Mammary epithelial cell (primary cell): ENCODE data around the gene ITGAL.

ENCODE experiments used
- EZH2 ChIP-seq: IDR thresholded peaks from 2 replicates; pipeline ENCODE4 v1.6.1; 2012; ENCODE audit warnings: low read length, inconsistent platforms, borderline replicate concordance
- TF ChIP-seq, protein P1 (sequence below), 2 donors: IDR thresholded peaks in 1 of 2; conservative IDR thresholded peaks in 1 of 2; 2 replicates each; pipeline ENCODE4 v1.5.1; 2011 to 2012; ENCODE audit warnings: inconsistent platforms in 2 of 2, low read length in 2 of 2, mild to moderate bottlenecking in 2 of 2, control low read depth in 1 of 2, low read depth in 1 of 2; ENCODE audit not compliant: insufficient read depth in 1 of 2; ENCODE audit errors: extremely low read depth in 1 of 2

DNA sequence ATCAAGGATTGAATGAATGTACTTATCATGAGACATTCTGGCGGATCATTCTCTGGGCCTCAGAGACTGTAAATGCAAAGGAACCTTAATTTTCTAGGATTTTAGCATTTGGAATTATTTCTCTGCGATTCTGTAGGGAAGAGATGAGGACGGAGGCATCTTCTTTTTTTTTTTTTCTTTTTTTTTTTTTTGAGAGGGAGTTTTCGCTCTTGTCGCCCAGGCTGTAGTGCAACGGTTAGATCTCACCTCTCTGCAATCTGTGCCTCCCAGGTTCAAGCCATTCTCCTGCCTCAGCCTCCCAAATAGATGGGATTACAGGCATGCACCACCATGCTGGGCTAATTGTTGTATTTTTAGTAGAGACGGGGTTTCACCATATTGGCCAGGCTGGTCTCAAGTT, 2.1 kb downstream of the ITGAL start:
- TF ChIP-seq, protein P1, sequence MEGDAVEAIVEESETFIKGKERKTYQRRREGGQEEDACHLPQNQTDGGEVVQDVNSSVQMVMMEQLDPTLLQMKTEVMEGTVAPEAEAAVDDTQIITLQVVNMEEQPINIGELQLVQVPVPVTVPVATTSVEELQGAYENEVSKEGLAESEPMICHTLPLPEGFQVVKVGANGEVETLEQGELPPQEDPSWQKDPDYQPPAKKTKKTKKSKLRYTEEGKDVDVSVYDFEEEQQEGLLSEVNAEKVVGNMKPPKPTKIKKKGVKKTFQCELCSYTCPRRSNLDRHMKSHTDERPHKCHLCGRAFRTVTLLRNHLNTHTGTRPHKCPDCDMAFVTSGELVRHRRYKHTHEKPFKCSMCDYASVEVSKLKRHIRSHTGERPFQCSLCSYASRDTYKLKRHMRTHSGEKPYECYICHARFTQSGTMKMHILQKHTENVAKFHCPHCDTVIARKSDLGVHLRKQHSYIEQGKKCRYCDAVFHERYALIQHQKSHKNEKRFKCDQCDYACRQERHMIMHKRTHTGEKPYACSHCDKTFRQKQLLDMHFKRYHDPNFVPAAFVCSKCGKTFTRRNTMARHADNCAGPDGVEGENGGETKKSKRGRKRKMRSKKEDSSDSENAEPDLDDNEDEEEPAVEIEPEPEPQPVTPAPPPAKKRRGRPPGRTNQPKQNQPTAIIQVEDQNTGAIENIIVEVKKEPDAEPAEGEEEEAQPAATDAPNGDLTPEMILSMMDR (conservative IDR thresholded peaks at IDR 0.05 in 1 of 2, IDR thresholded peaks at IDR 0.05 in 1 of 2; ENCODE audit: extremely low read depth in 1 of 2, insufficient read depth in 1 of 2, low read depth in 1 of 2, low read length in 2 of 2) = no peak
- no peak for TF ChIP-seq EZH2
